HAP-1 (cell line): Measurements from ENCODE around the gene DOK4.
A peak's percentile ranks its signal among the peaks of the same experiment; 100 is the strongest.
"Not testable (repeated sequence)": the region's sequence is repeated elsewhere in the genome, so short reads cannot be mapped to it uniquely, and the experiment has no call there.

Experiments
- DNase-seq, 2 experiments: peaks; one replicate each; pipeline ENCODE4 v3.0.0-alpha.2; 2016 to 2020; ENCODE audit warnings: low spot score in 2 of 2
- H3K27me3 ChIP-seq: fragments of 250-450 bp; sonication (Bioruptor Pico); 2 replicates; pipeline ENCODE4 v1.5.1; 2020; ENCODE audit warnings: low read depth, mild to moderate bottlenecking, moderate library complexity
- H3K36me3 ChIP-seq: fragments of 250-450 bp; sonication (Bioruptor Pico); replicated peaks from 2 replicates; pipeline ENCODE4 v1.5.1; 2020; ENCODE audit warnings: mild to moderate bottlenecking
- H3K4me1 ChIP-seq: fragments of 250-450 bp; sonication (Bioruptor Pico); 2 replicates; pipeline ENCODE4 v1.5.1; 2020; ENCODE audit warnings: mild to moderate bottlenecking
- H3K4me3 ChIP-seq: fragments of 250-450 bp; sonication (Bioruptor Pico); 2 replicates; pipeline ENCODE4 v1.5.1; 2020; ENCODE audit warnings: mild to moderate bottlenecking, moderate library complexity
- H3K9me3 ChIP-seq: fragments of 250-450 bp; sonication (Bioruptor Pico); 2 replicates; pipeline ENCODE4 v1.5.1; 2020; ENCODE audit warnings: mild to moderate bottlenecking, moderate library complexity
- in situ Hi-C: fragments of 300-500 bp; cut with MboI; formaldehyde crosslinking; loops from 3 replicates; pipeline ENCODE4 v1.14.3; 2020; ENCODE audit warnings: low sequenced_read_pairs, inconsistent platforms, mixed read lengths

The DOK4 gene

DNA sequence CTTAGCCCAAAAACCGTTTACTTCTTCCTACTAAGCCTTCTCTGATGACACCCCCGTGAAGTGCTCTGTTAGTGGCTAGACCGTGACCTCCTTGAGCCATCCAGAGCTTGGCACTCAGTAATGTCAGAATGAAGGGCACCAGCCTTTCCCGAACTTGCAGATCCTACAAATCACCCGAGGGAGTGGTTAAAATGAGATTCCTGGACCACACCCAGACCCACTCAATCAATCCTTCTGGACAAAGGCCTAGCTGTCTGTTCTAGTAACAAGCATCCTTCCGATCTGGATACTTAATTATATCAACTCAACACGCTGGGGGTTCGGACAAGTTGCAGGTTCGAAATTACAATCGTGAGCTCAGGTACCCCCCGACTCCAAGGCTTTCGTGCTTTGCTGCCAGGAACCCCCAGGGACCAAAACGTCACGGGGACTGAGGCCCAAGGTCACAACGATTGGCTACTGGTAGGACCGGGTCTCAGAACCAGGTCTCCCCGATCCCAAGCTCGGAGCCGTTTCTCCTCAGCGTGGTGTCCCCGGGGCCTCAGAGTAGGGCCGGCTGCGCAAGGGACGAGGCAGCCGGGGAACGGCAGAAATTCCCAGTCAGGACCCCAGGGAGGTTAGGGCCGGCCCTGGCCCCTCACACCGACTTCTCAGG, 39.6 kb downstream of the DOK4 start:
- Histone ChIP-seq H3K4me1 (peaks cover 27% of the 10 kb centered on the region), H3K27me3 (no peaks in the 10 kb centered on the region), H3K9me3 (no peaks in the 10 kb centered on the region), H3K4me3 (peak overlapping the region; percentile 96), H3K36me3 (peaks cover 9% of the 10 kb centered on the region)
- DNase-seq: peak; percentile 57 to 63
- in situ Hi-C loops: no loop called here

- Histone ChIP-seq H3K27me3 (no peaks in the 10 kb centered on the region), H3K4me3 (no peak overlapping the region), H3K4me1 (peaks cover 15% of the 10 kb centered on the region), H3K9me3 (no peaks in the 10 kb centered on the region; the same call in 1 of the 2 replicates), H3K36me3 (peaks cover 11% of the 10 kb centered on the region)
- in situ Hi-C loops: no loop called here
- DNase-seq: no peak
Observed at GRCh38 chr16:57445510-57445909, 40.8 kb downstream of the DOK4 start.

GRCh38 chr16:57444711-57445110, 41.6 kb downstream of the DOK4 start:
- H3K9me3 ChIP-seq: no peaks in the 10 kb centered on the region; the same call in 1 of the 2 replicates
- peaks cover 13% of the 10 kb centered on the region for H3K4me1 ChIP-seq
- no peak for DNase-seq
- in situ Hi-C loops: no loop called here
- no peak overlapping the region for H3K4me3 ChIP-seq
- H3K27me3 ChIP-seq: no peaks in the 10 kb centered on the region
- peaks cover 16% of the 10 kb centered on the region for H3K36me3 ChIP-seq

DNA sequence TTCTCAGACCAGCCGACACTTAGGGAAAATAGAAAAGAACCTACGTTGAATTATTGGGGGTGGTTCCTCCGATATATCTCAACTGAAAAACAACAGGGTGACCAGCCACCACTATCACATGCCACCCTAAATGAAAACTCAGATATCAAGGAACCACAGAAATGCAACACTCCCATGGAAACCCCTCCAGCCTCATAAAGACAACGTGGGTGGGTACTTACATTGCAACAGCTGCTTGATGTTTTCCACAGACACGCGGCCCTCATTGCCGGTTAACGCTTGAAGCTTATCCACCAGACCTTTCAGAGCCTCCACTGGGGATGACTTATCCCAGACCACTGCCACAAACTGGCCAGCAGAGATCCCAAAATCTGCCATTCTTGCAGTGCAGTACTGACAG, 45.7 kb downstream of the DOK4 start:
- H3K9me3 ChIP-seq, DNase-seq, in situ Hi-C loops, H3K4me3 ChIP-seq, H3K4me1 ChIP-seq, H3K27me3 ChIP-seq: not testable (repeated sequence)
- H3K36me3 ChIP-seq: peaks cover 43% of the 10 kb centered on the region

GRCh38 chr16:57439947-57440346, 46.3 kb downstream of the DOK4 start:
- DNase-seq, H3K9me3 ChIP-seq, in situ Hi-C loops, H3K4me3 ChIP-seq, H3K4me1 ChIP-seq, H3K27me3 ChIP-seq: not testable (repeated sequence)
- peaks cover 48% of the 10 kb centered on the region for H3K36me3 ChIP-seq

DNA sequence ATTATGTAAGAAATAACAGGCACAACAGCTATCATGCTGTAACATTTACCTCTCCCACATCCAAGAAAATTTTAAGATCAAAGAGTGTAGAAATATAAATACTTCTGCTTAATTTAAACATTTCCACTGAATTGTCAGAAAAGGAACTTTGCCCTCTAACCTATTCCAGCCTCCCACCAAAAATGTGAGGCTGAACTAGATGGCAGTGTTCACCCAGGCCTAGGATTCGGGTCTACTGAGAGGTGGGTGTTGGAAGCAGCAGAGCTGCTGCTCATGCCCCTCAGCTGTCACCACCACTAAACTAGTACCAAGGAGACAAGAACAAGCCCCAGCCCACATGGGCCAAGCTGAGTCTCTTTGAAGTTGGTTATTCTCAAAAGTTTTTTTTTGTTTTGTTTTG, 50.5 kb downstream of the DOK4 start:
- in situ Hi-C loops: no loop called here
- H3K36me3 ChIP-seq: peaks cover 81% of the 10 kb centered on the region

GRCh38 chr16:57434003-57434402, 52.3 kb downstream of the DOK4 start:
- in situ Hi-C loops: no loop called here
- DNase-seq: no peak
- peaks cover 78% of the 10 kb centered on the region for H3K36me3 ChIP-seq
- H3K27me3 ChIP-seq: no peaks in the 10 kb centered on the region
- no peaks in the 10 kb centered on the region for H3K4me1 ChIP-seq
- H3K9me3 ChIP-seq: no peaks in the 10 kb centered on the region
- H3K4me3 ChIP-seq: no peak overlapping the region

More for the DNA sequence above, 50.5 kb downstream of the DOK4 start:
- Histone ChIP-seq H3K27me3 (no peaks in the 10 kb centered on the region), H3K4me3 (no peak overlapping the region), H3K9me3 (no peaks in the 10 kb centered on the region; the same call in 1 of the 2 replicates), H3K4me1 (no peaks in the 10 kb centered on the region)
- DNase-seq: no peak

- in situ Hi-C loops: no loop called here
- Histone ChIP-seq H3K4me1 (no peaks in the 10 kb centered on the region), H3K27me3 (no peaks in the 10 kb centered on the region), H3K36me3 (peaks cover 78% of the 10 kb centered on the region), H3K4me3 (no peak overlapping the region), H3K9me3 (no peaks in the 10 kb centered on the region)
- no peak for DNase-seq
Observed at GRCh38 chr16:57432989-57433388, 53.3 kb downstream of the DOK4 start.

DNA sequence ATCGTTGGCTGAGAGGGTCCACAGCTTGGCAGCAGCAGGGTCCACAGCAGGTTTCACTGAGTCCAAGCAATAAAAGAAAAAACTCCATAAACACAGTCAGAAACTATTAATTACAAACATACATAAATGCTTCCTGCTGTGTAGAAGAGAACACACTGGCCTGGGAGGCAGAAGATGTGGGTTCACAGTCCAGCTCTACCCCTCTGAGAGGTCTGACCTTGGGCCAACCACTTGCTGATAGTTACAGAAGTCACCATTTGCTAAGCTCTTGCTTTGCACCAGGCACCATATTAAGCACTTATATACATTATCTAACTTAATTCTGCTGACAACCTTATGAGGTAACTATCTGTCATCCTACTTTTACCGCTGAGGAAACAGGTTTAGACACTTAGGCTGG, 53.8 kb downstream of the DOK4 start:
- H3K36me3 ChIP-seq: peaks cover 83% of the 10 kb centered on the region
- DNase-seq: no peak
- no peaks in the 10 kb centered on the region for H3K9me3 ChIP-seq
- in situ Hi-C loops: no loop called here
- H3K4me1 ChIP-seq: no peaks in the 10 kb centered on the region
- no peak overlapping the region for H3K4me3 ChIP-seq
- H3K27me3 ChIP-seq: no peaks in the 10 kb centered on the region

DNA sequence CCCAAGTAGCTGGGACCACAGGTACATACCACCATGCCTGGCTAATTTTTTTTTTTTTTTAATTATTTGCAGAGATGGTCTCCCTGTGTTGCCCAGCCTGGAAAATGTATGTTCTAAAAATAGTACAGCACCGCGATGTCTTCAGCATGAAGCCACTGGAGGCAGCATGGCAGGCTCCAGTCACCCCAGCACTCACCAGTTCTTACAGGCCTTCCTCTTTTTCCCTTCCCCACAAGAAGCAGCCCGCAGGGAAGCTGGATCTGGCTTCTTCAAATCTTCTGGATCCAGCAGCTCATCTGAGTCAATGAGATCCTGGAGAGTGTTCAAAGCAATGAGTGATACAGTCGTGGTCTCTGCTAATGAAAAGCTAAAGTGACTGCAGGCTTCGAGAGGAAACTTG, 55.3 kb downstream of the DOK4 start:
- H3K9me3 ChIP-seq: no peaks in the 10 kb centered on the region
- in situ Hi-C loops: no loop called here
- no peak overlapping the region for H3K4me3 ChIP-seq
- H3K27me3 ChIP-seq: no peaks in the 10 kb centered on the region
- H3K36me3 ChIP-seq: peaks cover 78% of the 10 kb centered on the region
- H3K4me1 ChIP-seq: no peaks in the 10 kb centered on the region
- no peak for DNase-seq

- H3K4me1 ChIP-seq: no peaks in the 10 kb centered on the region
- no peaks in the 10 kb centered on the region for H3K9me3 ChIP-seq
- no peak overlapping the region for H3K4me3 ChIP-seq
- H3K27me3 ChIP-seq: no peaks in the 10 kb centered on the region
- in situ Hi-C loops: no loop called here
- DNase-seq: no peak
- peaks cover 48% of the 10 kb centered on the region for H3K36me3 ChIP-seq
Observed at GRCh38 chr16:57427824-57428223, 58.5 kb downstream of the DOK4 start.

DNA sequence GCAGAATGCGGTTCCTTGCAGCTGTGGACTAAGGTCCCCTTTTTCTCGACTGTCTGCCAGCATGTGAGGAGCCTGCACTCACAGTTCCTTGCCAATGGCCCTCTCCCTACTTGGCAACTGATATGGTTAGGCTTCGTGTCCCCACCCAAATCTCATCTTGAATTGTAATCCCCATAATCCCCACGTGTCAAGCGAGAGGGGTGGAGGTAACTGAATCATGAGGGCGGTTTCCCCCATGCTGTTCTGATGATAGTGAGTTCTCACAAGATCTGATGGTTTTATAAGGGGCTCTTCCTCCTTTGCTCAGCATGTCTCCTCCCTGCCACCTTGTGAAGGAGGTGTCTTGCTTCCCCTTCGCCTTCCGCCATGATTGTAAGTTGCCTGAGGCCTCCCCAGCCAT, 59.0 kb downstream of the DOK4 start:
- Histone ChIP-seq H3K36me3 (peaks cover 43% of the 10 kb centered on the region), H3K4me3 (no peak overlapping the region), H3K9me3 (no peaks in the 10 kb centered on the region), H3K27me3 (no peaks in the 10 kb centered on the region), H3K4me1 (no peaks in the 10 kb centered on the region)
- in situ Hi-C loops: no loop called here
- DNase-seq: no peak

- H3K9me3 ChIP-seq: no peaks in the 10 kb centered on the region
- H3K27me3 ChIP-seq: no peaks in the 10 kb centered on the region
- in situ Hi-C loops: no loop called here
- H3K4me1 ChIP-seq: no peaks in the 10 kb centered on the region; the same call in 1 of the 2 replicates
- no peak overlapping the region for H3K4me3 ChIP-seq
- peaks cover 36% of the 10 kb centered on the region for H3K36me3 ChIP-seq
- no peak for DNase-seq
Observed at GRCh38 chr16:57426356-57426755, 59.9 kb downstream of the DOK4 start.

- no peak overlapping the region for H3K4me3 ChIP-seq
- in situ Hi-C loops: no loop called here
- H3K4me1 ChIP-seq: no peaks in the 10 kb centered on the region; the same call in 1 of the 2 replicates
- H3K27me3 ChIP-seq: no peaks in the 10 kb centered on the region
- DNase-seq: no peak
- peaks cover 20% of the 10 kb centered on the region for H3K36me3 ChIP-seq
- H3K9me3 ChIP-seq: no peaks in the 10 kb centered on the region
Observed at GRCh38 chr16:57424583-57424982, 61.7 kb downstream of the DOK4 start.

- H3K36me3 ChIP-seq: peaks cover 10% of the 10 kb centered on the region
- no peak for DNase-seq
- in situ Hi-C loops: no loop called here
- H3K27me3 ChIP-seq: no peaks in the 10 kb centered on the region
- no peaks in the 10 kb centered on the region for H3K9me3 ChIP-seq
- no peaks in the 10 kb centered on the region; the same call in 1 of the 2 replicates for H3K4me1 ChIP-seq
- no peak overlapping the region for H3K4me3 ChIP-seq
Observed at GRCh38 chr16:57423152-57423551, 63.1 kb downstream of the DOK4 start.
